Esophagus squamous epithelium (tissue), 4 donors: Measurements from ENCODE around the gene KRT4.

Experiments
- POLR2A ChIP-seq, 4 donors: fragments of 450-650 bp; IDR thresholded peaks; one replicate each; pipeline ENCODE4 v1.6.1; 2017; ENCODE audit warnings: antibody characterized with exemption in 4 of 4, mild to moderate bottlenecking in 4 of 4, moderate library complexity in 3 of 4
- TF ChIP-seq, protein P1 (sequence below), 6 experiments: fragments of 450-650 bp in 4 of 6; fragments of 200-600 bp in 2 of 6; sonication (generic) in 2 of 6; IDR thresholded peaks; one replicate each; pipeline ENCODE4 v1.5.1; 2016 to 2019; ENCODE audit warnings: antibody characterized with exemption in 6 of 6, mild to moderate bottlenecking in 4 of 6, moderate library complexity in 4 of 6

DNA sequence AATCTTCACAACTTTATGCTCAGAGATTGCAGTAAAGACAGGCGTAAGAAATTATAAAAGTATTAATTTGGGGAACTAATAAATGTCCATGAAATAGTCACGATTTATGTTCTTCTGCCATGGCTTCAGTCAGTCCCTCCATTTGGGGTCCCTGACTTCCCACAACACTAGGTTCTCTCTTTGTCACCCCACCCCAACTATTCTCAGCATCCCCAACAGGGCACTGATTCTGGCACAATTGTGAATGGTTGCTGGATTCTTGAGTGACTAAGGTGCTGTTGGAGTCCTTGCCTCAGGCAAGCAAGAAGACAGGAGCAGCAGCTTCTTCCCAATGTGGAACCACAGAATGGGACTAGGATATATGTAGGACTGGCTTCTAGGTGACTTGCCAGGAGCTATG lies 52.1 kb downstream of the KRT4 start:
- no peak for TF ChIP-seq POLR2A (IDR thresholded peaks at IDR 0.05)
- TF ChIP-seq, protein P1, sequence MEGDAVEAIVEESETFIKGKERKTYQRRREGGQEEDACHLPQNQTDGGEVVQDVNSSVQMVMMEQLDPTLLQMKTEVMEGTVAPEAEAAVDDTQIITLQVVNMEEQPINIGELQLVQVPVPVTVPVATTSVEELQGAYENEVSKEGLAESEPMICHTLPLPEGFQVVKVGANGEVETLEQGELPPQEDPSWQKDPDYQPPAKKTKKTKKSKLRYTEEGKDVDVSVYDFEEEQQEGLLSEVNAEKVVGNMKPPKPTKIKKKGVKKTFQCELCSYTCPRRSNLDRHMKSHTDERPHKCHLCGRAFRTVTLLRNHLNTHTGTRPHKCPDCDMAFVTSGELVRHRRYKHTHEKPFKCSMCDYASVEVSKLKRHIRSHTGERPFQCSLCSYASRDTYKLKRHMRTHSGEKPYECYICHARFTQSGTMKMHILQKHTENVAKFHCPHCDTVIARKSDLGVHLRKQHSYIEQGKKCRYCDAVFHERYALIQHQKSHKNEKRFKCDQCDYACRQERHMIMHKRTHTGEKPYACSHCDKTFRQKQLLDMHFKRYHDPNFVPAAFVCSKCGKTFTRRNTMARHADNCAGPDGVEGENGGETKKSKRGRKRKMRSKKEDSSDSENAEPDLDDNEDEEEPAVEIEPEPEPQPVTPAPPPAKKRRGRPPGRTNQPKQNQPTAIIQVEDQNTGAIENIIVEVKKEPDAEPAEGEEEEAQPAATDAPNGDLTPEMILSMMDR (IDR thresholded peaks at IDR 0.05) = no peak
